H9 (cell line): Measurements from ENCODE around the gene PDE8A. TPM values are rescaled to one million over a fixed set of nuclear protein-coding genes. Genes with fewer than 3 reads are reported as not detected.

ENCODE experiments used
- DNase-seq: peaks from one replicate; pipeline ENCODE4 v3.0.0-alpha.2; 2017
- H2AFZ ChIP-seq: one replicate; pipeline ENCODE4 v1.6.1; 2013; ENCODE audit warnings: mild to moderate bottlenecking, low read length, control low read depth, moderate library complexity
- H2AK5ac ChIP-seq: 2 replicates; pipeline ENCODE4 v1.6.1; 2013; ENCODE audit warnings: low read length, control low read depth, mixed read lengths; ENCODE audit not compliant: insufficient read length
- H2BK120ac ChIP-seq: one replicate; pipeline ENCODE4 v1.6.1; 2013; ENCODE audit warnings: low read depth, mild to moderate bottlenecking, low read length, control low read depth, inconsistent platforms; ENCODE audit not compliant: poor library complexity, severe bottlenecking
- H2BK12ac ChIP-seq: 2 replicates; pipeline ENCODE4 v1.6.1; 2013; ENCODE audit warnings: low read length, control low read depth, mixed read lengths, low read depth; ENCODE audit not compliant: insufficient read length
- H2BK15ac ChIP-seq: 2 replicates; pipeline ENCODE4 v1.6.1; 2013; ENCODE audit warnings: low read depth, low read length, control low read depth
- H2BK20ac ChIP-seq: one replicate; pipeline ENCODE4 v1.6.1; 2013; ENCODE audit warnings: low read depth, mild to moderate bottlenecking, low read length, control low read depth, inconsistent platforms; ENCODE audit not compliant: poor library complexity, severe bottlenecking
- H2BK5ac ChIP-seq: 2 replicates; pipeline ENCODE4 v1.6.1; 2013; ENCODE audit warnings: low read length, control low read depth, mixed read lengths; ENCODE audit not compliant: insufficient read length
- H3K14ac ChIP-seq: 2 replicates; pipeline ENCODE4 v1.6.1; 2013; ENCODE audit warnings: low read length, control low read depth; ENCODE audit not compliant: insufficient read depth
- H3K18ac ChIP-seq: 2 replicates; pipeline ENCODE4 v1.6.1; 2013; ENCODE audit warnings: low read depth, mild to moderate bottlenecking, mixed read lengths, low read length, control low read depth; ENCODE audit not compliant: insufficient read length
- H3K23ac ChIP-seq: 2 replicates; pipeline ENCODE4 v1.6.1; 2013; ENCODE audit warnings: low read length, control low read depth, mixed read lengths, low read depth; ENCODE audit not compliant: insufficient read length
- H3K23me2 ChIP-seq: 2 replicates; pipeline ENCODE4 v1.6.1; 2013; ENCODE audit warnings: low read depth, mild to moderate bottlenecking, mixed read lengths, low read length, control low read depth; ENCODE audit not compliant: insufficient read length, poor library complexity, severe bottlenecking
- H3K27ac ChIP-seq: 2 replicates; pipeline ENCODE4 v1.5.1; 2013; ENCODE audit warnings: low read length, control low read depth, mixed read lengths, low read depth; ENCODE audit not compliant: insufficient read length
- H3K27me3 ChIP-seq: 2 replicates; pipeline ENCODE4 v1.6.1; 2013; ENCODE audit warnings: low read length, control low read depth, inconsistent platforms; ENCODE audit not compliant: insufficient read depth
- H3K4ac ChIP-seq: 2 replicates; pipeline ENCODE4 v1.6.1; 2013; ENCODE audit warnings: low read depth, mild to moderate bottlenecking, control low read depth, inconsistent platforms, low read length, moderate library complexity
- H3K4me1 ChIP-seq: 2 replicates; pipeline ENCODE4 v1.6.1; 2013; ENCODE audit warnings: low read length, control low read depth, inconsistent platforms; ENCODE audit not compliant: insufficient read depth
- H3K4me2 ChIP-seq: 2 replicates; pipeline ENCODE4 v1.6.1; 2013; ENCODE audit warnings: low read length, control low read depth, mixed read lengths; ENCODE audit not compliant: insufficient read length, insufficient read depth
- H3K56ac ChIP-seq: 2 replicates; pipeline ENCODE4 v1.6.1; 2013; ENCODE audit warnings: low read depth, mild to moderate bottlenecking, mixed read lengths, low read length, control low read depth; ENCODE audit not compliant: insufficient read length
- H3K79me1 ChIP-seq: 2 replicates; pipeline ENCODE4 v1.6.1; 2013; ENCODE audit warnings: low read depth, mild to moderate bottlenecking, moderate library complexity, low read length, control low read depth, inconsistent platforms; ENCODE audit not compliant: insufficient read depth, poor library complexity, severe bottlenecking
- H3K79me2 ChIP-seq: 2 replicates; pipeline ENCODE4 v1.6.1; 2013; ENCODE audit warnings: low read length, control low read depth, inconsistent platforms; ENCODE audit not compliant: insufficient read depth
- H3K9ac ChIP-seq: 2 replicates; pipeline ENCODE4 v1.6.1; 2013; ENCODE audit warnings: low read length, control low read depth, mixed read lengths; ENCODE audit not compliant: insufficient read length; ENCODE audit errors: extremely low read depth
- H3K9me3 ChIP-seq: one replicate; pipeline ENCODE4 v1.6.1; 2013; ENCODE audit warnings: low read depth, low read length, inconsistent platforms; ENCODE audit not compliant: control insufficient read depth
- H3T11ph ChIP-seq: one replicate; pipeline ENCODE4 v1.6.1; 2013; ENCODE audit warnings: mild to moderate bottlenecking, low read length, control low read depth, inconsistent platforms
- H4K20me1 ChIP-seq: one replicate; pipeline ENCODE4 v1.6.1; 2013; ENCODE audit not compliant: control insufficient read depth, insufficient read length, insufficient read depth
- H4K5ac ChIP-seq: 2 replicates; pipeline ENCODE4 v1.6.1; 2013; ENCODE audit warnings: low read depth, mild to moderate bottlenecking, mixed read lengths, low read length, control low read depth; ENCODE audit not compliant: insufficient read length
- H4K8ac ChIP-seq: replicated peaks from 2 replicates; pipeline ENCODE4 v1.6.1; 2013; ENCODE audit warnings: low read length, control low read depth, mixed read lengths, low read depth; ENCODE audit not compliant: insufficient read length
- H4K91ac ChIP-seq: 2 replicates; pipeline ENCODE4 v1.6.1; 2013; ENCODE audit warnings: low read depth, mild to moderate bottlenecking, moderate library complexity, mixed read lengths, low read length, control low read depth; ENCODE audit not compliant: insufficient read length
- H3K27ac Mint-ChIP-seq, 3 experiments: 2 replicates in 2 of 3; 3 replicates in 1 of 3; pipeline ENCODE4 v1.8.0; 2020 to 2021; ENCODE audit warnings: mixed read lengths in 3 of 3, mild to moderate bottlenecking in 1 of 3, moderate library complexity in 1 of 3
- H3K27me3 Mint-ChIP-seq: 2 replicates; pipeline ENCODE4 v1.8.0; 2021; ENCODE audit warnings: low read depth, mild to moderate bottlenecking, moderate library complexity, mixed read lengths
- H3K36me3 Mint-ChIP-seq, 3 experiments: 2 replicates in 2 of 3; 3 replicates in 1 of 3; pipeline ENCODE4 v1.8.0; 2020 to 2021; ENCODE audit warnings: low read depth in 3 of 3, mixed read lengths in 3 of 3; ENCODE audit not compliant: insufficient read depth in 1 of 3
- H3K4me1 Mint-ChIP-seq, 2 experiments: 2 replicates each; pipeline ENCODE4 v1.8.0; 2020; ENCODE audit warnings: mixed read lengths in 2 of 2
- H3K4me3 Mint-ChIP-seq, 2 experiments: 2 replicates in 1 of 2; 3 replicates in 1 of 2; pipeline ENCODE4 v1.8.0; 2020 to 2021; ENCODE audit warnings: mild to moderate bottlenecking in 2 of 2, mixed read lengths in 2 of 2, moderate library complexity in 1 of 2
- H3K9me3 Mint-ChIP-seq, 2 experiments: 2 replicates in 1 of 2; 3 replicates in 1 of 2; pipeline ENCODE4 v1.8.0; 2020; ENCODE audit warnings: mild to moderate bottlenecking in 2 of 2, mixed read lengths in 2 of 2, moderate library complexity in 1 of 2
- CTCF ChIP-seq: fragments of 200-600 bp; sonication (generic); conservative IDR thresholded peaks from 3 replicates; pipeline ENCODE4 v1.8.0; 2021; ENCODE audit warnings: antibody characterized with exemption, mild to moderate bottlenecking
- WGBS: extraction: QIAGEN DNeasy Blood & Tissue Kit; methylation state at CpG from one replicate; pipeline ENCODE4 v1.1.7; 2013; ENCODE audit warnings: missing lambda C conversion rate, low lambda C conversion rate, mixed read lengths; ENCODE audit not compliant: insufficient read length; ENCODE audit errors: extremely low coverage; 5-methylcytosine and 5-hydroxymethylcytosine counted together
- total RNA-seq: library from RNA; stranded (reverse); gene quantifications from 2 replicates; pipeline ENCODE4 v1.2.1, GENCODE V29; 2021

Gene PDE8A
- total RNA-seq, 1 experiment from 2014 or later: 9.3 TPM

GRCh38 chr15:85000937-85001336 is 19.3 kb downstream of the PDE8A start:
- no peak overlapping the region for H3K4me2 ChIP-seq
- H3K14ac ChIP-seq: no peak overlapping the region
- no peaks in the 10 kb centered on the region for H3K23me2 ChIP-seq
- no peaks in the 10 kb centered on the region for H3K79me1 ChIP-seq
- no peaks in the 10 kb centered on the region for H4K20me1 ChIP-seq
- no peak overlapping the region for H4K5ac ChIP-seq
- H3K56ac ChIP-seq: no peak overlapping the region
- peaks cover 5 to 8% of the 10 kb centered on the region in 2 experiments; a peak in 2 of 4 replicates for H3K4me1 Mint-ChIP-seq
- H2AFZ ChIP-seq: no peak overlapping the region
- H3K9me3 Mint-ChIP-seq: no peaks in the 10 kb centered on the region
- H3K36me3 Mint-ChIP-seq: no peaks in the 10 kb centered on the region; a peak in 1 of 7 replicates
- H2BK120ac ChIP-seq: no peak overlapping the region
- H3K4me1 ChIP-seq: no peaks in the 10 kb centered on the region
- H3K27me3 Mint-ChIP-seq: no peaks in the 10 kb centered on the region
- no peak overlapping the region for H3K4me3 Mint-ChIP-seq
- no CpG with 5 or more reads among the region's 5 CpGs for WGBS
- no peak overlapping the region for H3K27ac ChIP-seq
- H2BK20ac ChIP-seq: no peak overlapping the region
- H2BK12ac ChIP-seq: no peak overlapping the region
- H3T11ph ChIP-seq: no peak overlapping the region
- H4K91ac ChIP-seq: no peak overlapping the region
- H3K27ac Mint-ChIP-seq: no peak overlapping the region
- H4K8ac ChIP-seq: no peak overlapping the region
- 0 out of 2 replicates have a peak, but pooled peaks cover 3% of the 10 kb centered on the region for H3K79me2 ChIP-seq
- no peak overlapping the region for H3K18ac ChIP-seq
- H3K9ac ChIP-seq: no peak overlapping the region
- no peak for DNase-seq
- H3K9me3 ChIP-seq: no peaks in the 10 kb centered on the region
- no peak overlapping the region for H2BK15ac ChIP-seq
- H3K23ac ChIP-seq: no peak overlapping the region
- H2BK5ac ChIP-seq: no peak overlapping the region
- H3K4ac ChIP-seq: no peak overlapping the region
- no peaks in the 10 kb centered on the region for H3K27me3 ChIP-seq
- no peak overlapping the region for H2AK5ac ChIP-seq
- TF ChIP-seq CTCF: no peak
